Astrocyte (in vitro differentiated cells and primary cell): ENCODE measurements around the gene ANGEL2. TPM values are rescaled to one million over a fixed set of nuclear protein-coding genes. Genes with fewer than 3 reads are reported as not detected.
"Not testable (repeated sequence)": the region's sequence is repeated elsewhere in the genome, so short reads cannot be mapped to it uniquely, and the experiment has no call there.

ENCODE experiments used
- DNase-seq: peaks from one replicate; pipeline ENCODE4 v3.0.0-alpha.2; 2010; ENCODE audit warnings: low read depth
- FAIRE-seq: peaks from 2 replicates; lab custom pipeline; 2011; peaks lifted over from hg19 to GRCh38; lab: Jason Lieb, UNC
- H2AFZ ChIP-seq: 2 replicates; pipeline ENCODE4 v1.6.0; 2012; ENCODE audit warnings: low read depth, low read length, inconsistent platforms
- H3K27ac ChIP-seq: 2 replicates; pipeline ENCODE4 v1.5.1; 2011; ENCODE audit warnings: low read depth, low read length, inconsistent platforms
- H3K27me3 ChIP-seq: 2 replicates; pipeline ENCODE4 v1.6.0; 2011; ENCODE audit warnings: low read length, inconsistent platforms; ENCODE audit not compliant: insufficient read depth
- H3K36me3 ChIP-seq: 2 replicates; pipeline ENCODE4 v1.5.1; 2011; ENCODE audit warnings: low read length, inconsistent platforms; ENCODE audit not compliant: insufficient read depth
- H3K4me1 ChIP-seq: 2 replicates; pipeline ENCODE4 v1.5.1; 2011; ENCODE audit warnings: low read length, inconsistent platforms; ENCODE audit not compliant: insufficient read depth
- H3K4me2 ChIP-seq: 2 replicates; pipeline ENCODE4 v1.6.0; 2012; ENCODE audit warnings: low read length, inconsistent platforms
- H3K4me3 ChIP-seq: 2 replicates; pipeline ENCODE4 v1.5.1; 2011; ENCODE audit warnings: low read depth, mild to moderate bottlenecking, low read length, inconsistent platforms; ENCODE audit not compliant: insufficient read depth
- H3K79me2 ChIP-seq: 2 replicates; pipeline ENCODE4 v1.6.0; 2012; ENCODE audit warnings: mild to moderate bottlenecking, low read length, inconsistent platforms; ENCODE audit not compliant: insufficient read depth
- H3K9ac ChIP-seq: 2 replicates; pipeline ENCODE4 v1.6.0; 2012; ENCODE audit warnings: mild to moderate bottlenecking, low read length, inconsistent platforms
- H3K9me3 ChIP-seq: 2 replicates; pipeline ENCODE4 v1.5.1; 2012; ENCODE audit warnings: low read depth, mild to moderate bottlenecking, low read length, inconsistent platforms; ENCODE audit not compliant: insufficient read depth
- H4K20me1 ChIP-seq: 2 replicates; pipeline ENCODE4 v1.6.0; 2012; ENCODE audit warnings: low read length, inconsistent platforms; ENCODE audit not compliant: insufficient read depth
- H3K27ac Mint-ChIP-seq: one replicate; pipeline ENCODE4 v1.8.0; 2021; ENCODE audit warnings: mild to moderate bottlenecking, mixed read lengths; ENCODE audit not compliant: unreplicated experiment
- H3K27me3 Mint-ChIP-seq: one replicate; pipeline ENCODE4 v1.8.0; 2021; ENCODE audit warnings: low read depth, mixed read lengths; ENCODE audit not compliant: unreplicated experiment
- H3K36me3 Mint-ChIP-seq: one replicate; pipeline ENCODE4 v1.8.0; 2021; ENCODE audit warnings: low read depth, mixed read lengths; ENCODE audit not compliant: unreplicated experiment
- H3K4me1 Mint-ChIP-seq: one replicate; pipeline ENCODE4 v1.8.0; 2021; ENCODE audit warnings: low read depth, mixed read lengths; ENCODE audit not compliant: unreplicated experiment
- H3K4me3 Mint-ChIP-seq: one replicate; pipeline ENCODE4 v1.8.0; 2021; ENCODE audit warnings: mild to moderate bottlenecking, moderate library complexity, mixed read lengths; ENCODE audit not compliant: unreplicated experiment
- H3K9me3 Mint-ChIP-seq: one replicate; pipeline ENCODE4 v1.8.0; 2021; ENCODE audit warnings: mild to moderate bottlenecking, mixed read lengths; ENCODE audit not compliant: unreplicated experiment
- CTCF ChIP-seq: IDR thresholded peaks from 2 replicates; pipeline ENCODE4 v1.5.1; 2011; ENCODE audit warnings: low read depth, mild to moderate bottlenecking, inconsistent platforms, low read length, moderate library complexity; ENCODE audit not compliant: insufficient read depth
- EZH2 ChIP-seq: IDR thresholded peaks from 2 replicates; pipeline ENCODE4 v1.6.1; 2012; ENCODE audit warnings: mild to moderate bottlenecking, low read length, inconsistent platforms; ENCODE audit not compliant: insufficient read depth
- total RNA-seq: library from RNA; stranded (reverse); gene quantifications from 2 replicates; pipeline ENCODE4 v1.2.1, GENCODE V29; 2021

ANGEL2 gene
- total RNA-seq, 1 donor from 2014 or later, result 21.6 TPM

GRCh38 chr1:212968368-212968863 lies 47.3 kb downstream of the ANGEL2 start:
- Mint-ChIP-seq H3K9me3 (no peaks in the 10 kb centered on the region), H3K27me3 (peaks cover 4% of the 10 kb centered on the region), H3K4me1 (peaks cover 24% of the 10 kb centered on the region), H3K36me3 (peaks cover 17% of the 10 kb centered on the region), H3K4me3 (no peak overlapping the region), H3K27ac (no peak overlapping the region)
- Histone ChIP-seq H3K9ac (no peak overlapping the region), H3K4me1 (no peaks in the 10 kb centered on the region), H3K9me3 (no peaks in the 10 kb centered on the region), H4K20me1 (no peaks in the 10 kb centered on the region), H3K4me3 (no peak overlapping the region), H3K27me3 (no peaks in the 10 kb centered on the region), H3K79me2 (no peaks in the 10 kb centered on the region), H3K36me3 (no peaks in the 10 kb centered on the region), H3K4me2 (no peak overlapping the region), H2AFZ (no peak overlapping the region), H3K27ac (no peak overlapping the region)
- no peak for TF ChIP-seq CTCF
- TF ChIP-seq EZH2, result no peak
- no peak for FAIRE-seq
- DNase-seq, result no peak

- Histone ChIP-seq H3K27me3 (no peaks in the 10 kb centered on the region), H3K27ac (no peak overlapping the region), H3K4me1 (no peaks in the 10 kb centered on the region), H3K9me3 (no peaks in the 10 kb centered on the region), H3K36me3 (no peaks in the 10 kb centered on the region), H2AFZ (no peak overlapping the region), H3K4me2 (no peak overlapping the region), H3K9ac (no peak overlapping the region), H3K4me3 (no peak overlapping the region), H4K20me1 (no peaks in the 10 kb centered on the region), H3K79me2 (no peaks in the 10 kb centered on the region)
- TF ChIP-seq EZH2, result no peak
- peak; percentile 66 for TF ChIP-seq CTCF
- no peak for FAIRE-seq
- peaks cover 3% of the 10 kb centered on the region for H3K27me3 Mint-ChIP-seq
- peaks cover 24% of the 10 kb centered on the region for H3K4me1 Mint-ChIP-seq
- H3K36me3 Mint-ChIP-seq, result peaks cover 16% of the 10 kb centered on the region
- no peak overlapping the region for H3K4me3 Mint-ChIP-seq
- no peaks in the 10 kb centered on the region for H3K9me3 Mint-ChIP-seq
- no peak overlapping the region for H3K27ac Mint-ChIP-seq
- DNase-seq, result peak; percentile 45
These were observed 47.9 kb downstream of the ANGEL2 start for GRCh38 chr1:212967801-212968200.

- H3K36me3 ChIP-seq, result no peaks in the 10 kb centered on the region
- TF ChIP-seq CTCF, result no peak
- TF ChIP-seq EZH2, result no peak
- no peaks in the 10 kb centered on the region for H3K9me3 ChIP-seq
- H3K9ac ChIP-seq, result no peak overlapping the region
- no peak overlapping the region for H3K27ac ChIP-seq
- H3K4me1 ChIP-seq, result no peaks in the 10 kb centered on the region
- FAIRE-seq (no peak), DNase-seq (no peak)
- no peak overlapping the region for H3K4me3 ChIP-seq
- peaks cover 3% of the 10 kb centered on the region for H3K27me3 Mint-ChIP-seq
- no peak overlapping the region for H3K4me3 Mint-ChIP-seq
- H4K20me1 ChIP-seq, result no peaks in the 10 kb centered on the region
- no peak overlapping the region for H3K4me2 ChIP-seq
- H3K27me3 ChIP-seq, result no peaks in the 10 kb centered on the region
- no peak overlapping the region for H3K27ac Mint-ChIP-seq
- H3K4me1 Mint-ChIP-seq, result peaks cover 24% of the 10 kb centered on the region
- peaks cover 22% of the 10 kb centered on the region for H3K36me3 Mint-ChIP-seq
- no peak overlapping the region for H2AFZ ChIP-seq
- H3K9me3 Mint-ChIP-seq, result peaks cover 4% of the 10 kb centered on the region
- H3K79me2 ChIP-seq, result no peaks in the 10 kb centered on the region
These were observed 49.1 kb downstream of the ANGEL2 start for GRCh38 chr1:212966616-212967015.

GRCh38 chr1:212964993-212965392 lies 50.7 kb downstream of the ANGEL2 start:
- H3K27ac ChIP-seq, H3K4me3 ChIP-seq, H4K20me1 ChIP-seq, FAIRE-seq, H3K4me1 ChIP-seq, H3K9ac ChIP-seq, H3K27me3 Mint-ChIP-seq, H3K9me3 Mint-ChIP-seq, DNase-seq, H3K4me2 ChIP-seq, H3K36me3 ChIP-seq, H3K27ac Mint-ChIP-seq, H2AFZ ChIP-seq, H3K4me3 Mint-ChIP-seq, H3K79me2 ChIP-seq, H3K9me3 ChIP-seq, H3K27me3 ChIP-seq: not testable (repeated sequence)
- peaks cover 25% of the 10 kb centered on the region for H3K36me3 Mint-ChIP-seq
- peaks cover 25% of the 10 kb centered on the region for H3K4me1 Mint-ChIP-seq
